ENCODE data around the gene EYA3. TPM values are rescaled to one million over a fixed set of nuclear protein-coding genes. Genes with fewer than 3 reads are reported as not detected.

The EYA3 gene

Small RNAs within 50 kb of the gene (small RNA-seq; reads per million reads assigned to genes)
- not detected for gene RN7SL559P (ENCODE audit: insufficient read depth)
